ENCODE results near the gene RNF144A.

RNF144A gene

GRCh38 chr2:7023542-7023941 is 106.3 kb downstream of the RNF144A start:
- DNase-seq (ENCODE audit: low spot score) = no peak

GRCh38 chr2:7024261-7024660 is 107.0 kb downstream of the RNF144A start:
- no peak for DNase-seq (ENCODE audit: low spot score)

- DNase-seq (ENCODE audit: low spot score) = no peak
Measured at GRCh38 chr2:7025082-7025481, 107.9 kb downstream of the RNF144A start.

- DNase-seq (ENCODE audit: low spot score) = no peak
Measured at GRCh38 chr2:7026742-7027141, 109.5 kb downstream of the RNF144A start.

- DNase-seq (ENCODE audit: low spot score) = no peak
Measured at GRCh38 chr2:7027411-7027810, 110.2 kb downstream of the RNF144A start.

- no peak for DNase-seq (ENCODE audit: low spot score)
Measured at GRCh38 chr2:7027956-7028655, 110.9 kb downstream of the RNF144A start.

- DNase-seq (ENCODE audit: low spot score) = no peak
Measured at GRCh38 chr2:7028846-7029245, 111.6 kb downstream of the RNF144A start.

GRCh38 chr2:7029291-7030059 is 112.3 kb downstream of the RNF144A start:
- no peak for DNase-seq (ENCODE audit: low spot score)

GRCh38 chr2:7030810-7031209 is 113.6 kb downstream of the RNF144A start:
- no peak for DNase-seq (ENCODE audit: low spot score)

GRCh38 chr2:7031547-7032245 is 114.5 kb downstream of the RNF144A start:
- DNase-seq (ENCODE audit: low spot score) = peak; percentile 48

- DNase-seq (ENCODE audit: low spot score) = no peak
Measured at GRCh38 chr2:7032371-7032770, 115.2 kb downstream of the RNF144A start.

- no peak for DNase-seq (ENCODE audit: low spot score)
Measured at GRCh38 chr2:7033136-7033960, 116.1 kb downstream of the RNF144A start.

GRCh38 chr2:7034303-7034702 is 117.1 kb downstream of the RNF144A start:
- no peak for DNase-seq (ENCODE audit: low spot score)

- DNase-seq (ENCODE audit: low spot score) = no peak
Measured at GRCh38 chr2:7035884-7036283, 118.7 kb downstream of the RNF144A start.

GRCh38 chr2:7037340-7038333 is 120.4 kb downstream of the RNF144A start:
- peak; percentile 52 for DNase-seq (ENCODE audit: low spot score)

- DNase-seq (ENCODE audit: low spot score) = no peak
Measured at GRCh38 chr2:7040547-7040946, 123.3 kb downstream of the RNF144A start.

GRCh38 chr2:7041421-7041820 is 124.2 kb downstream of the RNF144A start:
- no peak for DNase-seq (ENCODE audit: low spot score)

- no peak for DNase-seq (ENCODE audit: low spot score)
Measured at GRCh38 chr2:7043690-7044089, 126.5 kb downstream of the RNF144A start.

GRCh38 chr2:7044253-7045250 is 127.3 kb downstream of the RNF144A start:
- DNase-seq (ENCODE audit: low spot score) = peak; percentile 55
